HG03159 (cell line): ENCODE data around the gene NR6A1.
"Not testable (repeated sequence)": the region's sequence is repeated elsewhere in the genome, so short reads cannot be mapped to it uniquely, and the experiment has no call there.

Experiments
- ATAC-seq: cut with Tn5 transposase; IDR thresholded peaks from one replicate; pipeline ENCODE4 v1.9.1; 2021; ENCODE audit warnings: mild to moderate bottlenecking, moderate library complexity; ENCODE audit not compliant: unreplicated experiment

Gene NR6A1

DNA sequence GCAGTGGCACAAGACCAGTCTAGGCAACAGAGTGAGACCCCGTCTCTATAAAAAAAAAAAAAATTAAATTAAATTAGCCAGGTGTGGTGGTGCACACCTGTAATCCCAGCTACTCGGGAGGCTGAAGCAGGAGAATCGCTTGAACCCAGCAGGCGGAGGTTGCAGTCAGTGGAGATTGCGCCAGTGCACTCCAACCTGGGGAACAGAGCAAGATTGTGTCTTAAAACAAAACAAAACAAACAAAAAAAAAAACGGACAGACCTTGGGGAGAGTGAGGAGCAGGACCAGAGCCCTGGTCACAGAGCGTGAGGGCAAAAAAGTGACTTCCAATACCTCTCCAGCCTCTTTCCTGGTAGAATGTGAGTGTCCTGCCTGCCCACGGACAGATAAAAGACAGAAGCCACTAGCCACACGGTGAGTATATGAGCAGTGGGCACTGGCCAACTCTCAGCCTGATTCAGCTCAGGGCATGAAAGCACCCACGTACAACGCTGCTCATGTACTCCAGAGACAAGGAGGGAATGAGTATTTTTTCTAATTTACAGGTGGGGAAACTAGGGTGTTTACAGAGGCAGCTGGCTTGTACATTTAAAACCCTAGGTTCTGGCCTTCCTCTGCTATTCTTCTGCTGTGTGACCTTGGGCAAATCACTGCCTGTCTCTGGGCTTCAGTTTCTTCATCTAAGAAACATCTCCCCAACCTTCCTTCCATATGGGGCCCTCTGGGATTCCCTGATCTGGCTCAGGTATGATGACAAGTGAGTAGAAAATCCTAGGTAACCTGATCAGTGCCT lies 7.7 kb upstream of the NR6A1 start:
- ATAC-seq = no peak

DNA sequence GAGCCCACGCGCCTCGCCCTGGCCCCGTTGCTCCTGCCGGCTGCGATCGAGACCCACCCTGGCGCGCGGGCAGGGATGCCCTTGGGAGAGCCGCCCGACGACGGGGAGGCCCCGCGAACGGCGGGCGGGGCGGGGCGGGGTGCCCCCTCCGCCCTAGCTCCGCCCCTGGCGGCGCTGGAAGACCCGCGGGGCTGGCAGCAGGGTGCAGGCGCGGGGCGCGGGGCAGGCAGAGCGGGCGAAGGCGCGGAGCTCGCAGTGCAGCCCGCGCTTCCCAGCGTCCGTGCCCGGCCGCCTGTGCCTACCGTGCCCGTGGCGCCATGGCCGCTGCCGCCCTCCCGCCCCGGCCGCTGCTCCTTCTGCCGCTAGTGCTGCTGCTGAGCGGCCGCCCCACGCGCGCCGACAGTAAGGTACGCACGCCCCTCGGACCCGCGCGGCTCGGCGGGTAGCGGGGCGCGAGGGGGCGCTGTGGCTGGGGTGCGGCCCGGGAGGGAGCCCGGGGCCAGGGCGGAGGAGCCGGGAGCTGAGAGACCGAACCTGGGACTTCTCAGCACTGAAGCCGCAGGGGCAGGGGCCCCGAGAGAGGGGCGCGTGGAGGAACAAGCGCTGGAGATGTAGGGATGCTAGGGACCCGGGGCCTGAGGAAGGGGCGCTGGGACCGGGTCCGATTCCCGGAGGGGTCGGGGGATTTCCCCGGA lies 6.0 kb upstream of the NR6A1 start, which contains the start of gene OLFML2A:
Gene OLFML2A (plus strand): TSS at position 180 of the 695 bp plus-strand sequence. CDS start 138 bp downstream, at position 318.
- no peak for ATAC-seq

DNA sequence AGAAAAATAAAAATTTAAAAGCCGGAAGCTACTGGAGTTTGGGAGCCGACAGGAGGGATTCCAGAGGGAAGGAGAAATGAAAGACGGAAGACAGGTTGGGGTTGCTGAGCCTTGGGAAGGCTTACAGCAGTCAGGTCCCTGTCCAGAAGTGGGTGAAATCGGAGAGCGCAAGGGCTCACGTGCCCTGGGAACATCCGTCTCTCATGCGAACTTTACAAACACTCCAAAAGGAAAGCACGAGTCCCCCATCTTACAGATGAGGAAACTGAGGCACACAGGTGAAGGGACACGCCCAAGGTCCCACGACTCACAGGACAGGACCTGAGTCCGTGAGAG lies 5.5 kb upstream of the NR6A1 start:
- no peak for ATAC-seq

DNA sequence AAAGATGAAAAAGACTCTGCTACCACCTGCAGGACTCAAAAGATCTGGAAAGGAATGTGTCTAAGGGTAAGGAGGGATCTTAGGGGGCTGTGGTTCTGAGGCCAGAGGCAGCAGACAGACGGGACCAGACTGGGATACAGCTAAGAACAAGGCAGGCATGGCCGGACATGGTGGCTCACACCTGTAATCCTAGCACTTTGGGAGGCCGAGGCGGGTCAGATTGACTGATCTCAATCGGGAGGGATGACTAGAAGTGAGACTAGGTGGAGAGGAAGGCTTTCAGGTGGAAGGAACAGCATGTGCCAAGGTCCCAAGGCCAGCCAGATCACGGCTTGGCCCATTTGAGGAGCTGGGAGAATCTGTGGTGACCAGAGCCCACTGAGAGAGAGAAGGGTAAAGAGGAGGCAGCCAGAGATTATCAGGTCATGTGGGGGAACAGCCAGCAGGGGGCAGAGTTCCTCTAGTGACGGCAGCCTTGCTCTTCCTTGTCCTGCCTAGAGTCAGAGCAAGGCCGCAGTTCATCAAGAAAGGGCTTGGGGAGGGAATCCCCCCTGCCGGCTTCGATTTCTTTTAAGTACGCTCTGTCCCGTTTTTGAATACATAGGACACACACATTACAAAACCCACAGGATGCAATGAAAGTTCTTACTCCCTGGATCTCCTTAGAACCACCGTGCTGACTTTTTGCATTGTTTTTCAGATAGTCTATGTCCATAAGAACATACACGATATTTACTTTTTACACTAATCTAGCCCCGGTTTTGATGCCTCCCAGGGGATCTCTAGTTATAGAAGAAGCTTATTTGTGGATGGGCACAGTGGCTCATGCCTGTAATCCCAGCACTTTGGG lies 3.2 kb upstream of the NR6A1 start:
- ATAC-seq = no peak

DNA sequence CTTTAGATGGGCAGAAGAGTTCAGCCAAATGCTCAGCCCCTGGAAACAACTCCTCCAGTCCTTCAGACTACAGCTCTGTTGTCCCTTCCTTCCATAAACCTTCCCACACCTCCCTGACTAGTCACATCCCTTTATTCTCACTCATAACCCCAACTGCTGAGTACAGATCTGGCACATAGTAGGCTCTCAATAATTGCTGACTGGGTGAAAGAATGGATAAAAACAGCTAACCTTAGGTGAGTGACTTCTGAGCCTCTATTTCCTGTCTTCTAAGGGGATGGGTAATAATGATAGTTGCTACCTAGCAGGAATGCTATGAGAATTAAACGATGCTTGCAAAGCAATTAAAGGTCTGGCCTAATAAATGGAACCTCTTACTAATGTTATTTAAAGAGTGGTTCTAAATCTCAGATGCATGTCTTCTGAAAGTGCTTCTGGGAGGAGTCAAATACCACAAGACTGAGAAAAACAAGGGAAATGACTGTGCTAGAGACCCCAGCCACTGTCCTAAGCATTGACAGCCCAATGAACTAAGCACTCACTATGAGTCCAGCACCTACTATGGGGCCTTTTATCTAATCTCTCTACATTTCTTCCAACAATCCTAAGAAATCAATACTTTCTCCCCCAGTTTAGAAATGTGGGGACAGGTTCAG lies 2.5 kb upstream of the NR6A1 start:
- no peak for ATAC-seq

DNA sequence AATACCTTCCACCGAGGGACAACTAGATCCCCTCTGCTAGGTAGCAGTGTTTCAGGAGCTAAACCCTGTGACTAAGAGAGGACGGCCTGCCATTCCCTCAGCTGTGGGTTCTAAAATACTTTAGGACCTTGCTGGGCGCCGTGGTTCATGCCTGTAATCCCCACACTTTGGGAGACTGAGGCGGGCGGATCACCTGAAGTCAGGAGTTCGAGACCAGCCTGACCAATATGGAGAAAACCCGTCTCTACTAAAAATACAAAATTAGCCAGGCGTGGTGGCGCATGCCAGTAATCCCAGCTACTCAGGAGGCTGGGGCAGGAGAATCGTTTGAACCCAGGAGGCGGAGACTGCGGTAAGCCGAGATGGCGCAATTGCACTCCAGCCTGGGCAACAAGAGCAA lies 1.8 kb upstream of the NR6A1 start:
- ATAC-seq = not testable (repeated sequence)

DNA sequence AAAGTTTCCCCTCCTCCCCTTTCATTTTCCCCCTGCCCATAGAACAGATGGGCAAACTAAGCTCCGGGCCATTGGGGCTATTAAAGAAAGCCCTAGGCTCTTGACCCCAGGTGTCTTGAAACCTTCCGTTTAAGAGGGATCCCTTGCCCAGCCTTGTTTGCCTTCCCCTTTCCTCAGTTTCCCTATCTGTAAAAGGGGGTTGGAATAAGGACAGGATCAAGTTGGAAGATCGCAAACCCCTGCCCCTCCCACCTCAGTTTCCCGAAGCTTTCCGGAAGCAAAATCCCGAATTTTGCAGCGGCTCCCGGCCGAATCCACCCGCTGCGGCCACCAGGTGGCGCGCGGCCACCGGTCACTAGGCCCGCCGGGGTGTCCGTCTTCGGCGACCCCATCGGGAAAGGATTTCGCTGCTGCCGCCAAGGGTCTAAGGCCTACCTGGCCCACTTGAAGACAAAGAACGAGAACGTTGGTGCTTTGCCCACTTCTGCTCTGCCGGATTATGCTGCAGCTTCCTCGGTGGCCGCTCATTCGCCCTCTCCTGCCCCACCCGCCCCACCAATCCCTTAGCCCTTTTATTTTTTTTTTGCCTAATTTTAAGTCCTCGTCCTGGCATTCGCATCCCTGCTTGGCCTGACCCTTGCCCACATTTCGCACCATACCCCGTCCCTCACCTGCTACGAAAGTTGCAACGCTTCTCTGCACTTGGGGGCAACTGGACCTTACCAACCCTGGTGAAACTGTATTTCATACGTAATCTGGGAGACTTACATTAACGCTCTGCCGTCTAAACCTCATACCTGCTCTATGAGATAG lies 962 bp upstream of the NR6A1 start:
- ATAC-seq = no peak

DNA sequence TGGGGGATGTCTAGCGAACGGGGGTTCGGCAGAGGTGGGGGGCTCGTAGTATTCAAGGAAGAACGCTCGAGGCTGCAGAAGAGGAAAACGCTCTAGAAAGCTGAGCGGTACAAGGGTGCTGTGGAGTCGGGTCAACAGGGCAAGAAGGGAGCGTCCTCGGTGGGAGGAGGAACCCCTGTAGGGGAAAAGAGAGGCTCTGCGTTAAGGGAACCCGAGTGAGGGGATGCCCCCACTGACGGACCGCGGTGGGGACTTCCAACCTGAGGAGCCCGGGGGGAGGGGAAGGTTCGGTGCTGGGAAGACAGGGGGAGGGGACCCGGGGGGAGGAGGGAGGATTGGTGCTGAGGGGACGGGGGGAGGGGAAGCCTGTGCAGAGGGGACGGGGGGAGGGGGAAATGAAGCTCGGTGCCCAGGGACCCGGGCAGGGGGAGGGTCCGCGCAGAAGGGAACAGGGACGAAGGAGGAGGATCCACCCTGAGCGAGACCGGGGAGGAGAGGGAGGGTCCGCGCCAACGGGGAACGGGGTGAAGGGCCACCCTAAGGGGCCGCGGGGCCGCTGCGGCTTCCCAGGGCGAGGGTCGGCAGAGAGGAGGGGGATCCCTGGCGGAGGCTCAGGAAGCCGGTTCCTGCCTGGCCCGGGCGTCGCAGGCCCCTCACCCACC lies 621 bp downstream of the NR6A1 start:
- no peak for ATAC-seq

DNA sequence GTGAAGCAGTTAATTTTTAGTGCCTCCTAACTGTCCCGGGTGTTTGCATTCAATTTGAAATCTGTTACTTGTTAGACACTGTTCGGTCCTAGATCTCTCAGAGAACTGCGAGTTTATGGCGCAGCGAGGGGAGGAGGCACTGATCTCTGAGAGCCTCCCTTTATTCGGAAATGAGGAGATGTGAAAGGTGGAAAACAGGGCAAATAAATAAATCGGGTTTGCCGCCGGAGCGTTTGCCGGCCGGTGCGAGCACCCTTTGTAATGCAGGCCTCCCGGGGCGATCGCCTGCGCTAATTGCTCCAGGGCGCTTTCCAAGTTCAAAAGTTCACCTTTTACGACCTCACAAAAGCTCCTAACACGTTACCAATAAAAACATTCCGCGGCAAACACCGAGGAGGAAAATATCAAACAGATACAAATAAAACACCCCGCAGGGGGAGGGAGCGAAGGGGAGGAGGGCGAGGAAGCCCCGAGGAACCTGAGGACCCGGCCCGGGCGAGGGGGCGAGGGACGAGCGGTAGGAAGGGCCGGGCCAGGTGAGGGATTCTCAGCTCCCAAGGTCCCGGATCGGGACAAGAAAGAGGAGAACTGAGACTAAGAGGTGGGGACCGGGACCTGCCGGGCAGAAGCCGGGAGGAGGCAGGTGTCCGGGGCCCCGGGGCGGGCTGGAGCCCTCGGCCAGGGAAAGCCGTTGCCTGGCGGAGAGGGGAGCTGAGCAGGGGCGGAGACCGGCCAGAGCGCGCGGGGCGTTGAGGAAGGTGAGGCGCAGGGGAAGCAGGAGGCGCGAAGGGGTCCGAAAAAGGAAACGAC lies 1.4 kb downstream of the NR6A1 start:
- ATAC-seq = no peak

DNA sequence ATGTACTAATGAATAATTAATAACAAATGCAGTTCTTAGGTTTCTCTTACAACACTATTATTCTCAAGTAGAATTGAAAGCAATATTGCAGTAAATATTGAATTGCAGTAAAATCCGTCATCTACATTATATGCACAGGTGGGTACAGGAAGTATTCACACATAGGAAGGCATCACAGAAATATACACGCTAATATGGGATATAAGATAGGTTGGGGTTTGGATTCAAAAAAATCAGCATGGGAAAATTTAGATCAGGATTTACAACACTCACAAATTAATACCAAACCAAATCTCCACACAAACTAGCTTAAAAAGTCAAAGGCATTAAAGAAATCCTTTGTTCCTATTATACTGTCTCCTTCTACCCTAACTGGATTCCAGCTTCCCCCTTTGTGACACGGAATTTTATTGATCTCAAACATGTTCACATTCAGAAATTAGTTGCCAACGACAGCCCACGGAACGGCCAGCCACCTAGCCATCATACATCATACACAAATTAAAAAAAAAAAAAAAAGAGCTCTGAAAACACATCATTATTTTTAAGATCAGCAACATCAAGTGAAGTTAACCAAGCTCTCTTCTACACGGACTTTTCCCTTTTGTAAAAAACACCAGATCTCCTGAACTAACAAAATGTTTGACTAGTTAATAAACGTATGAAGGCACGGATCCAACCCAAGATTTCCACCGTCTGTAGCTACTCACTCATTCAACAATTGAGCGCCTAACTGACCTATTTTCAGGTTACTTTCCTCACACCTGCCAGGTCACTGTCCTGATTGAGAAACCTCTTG lies 2.2 kb downstream of the NR6A1 start:
- ATAC-seq = no peak

DNA sequence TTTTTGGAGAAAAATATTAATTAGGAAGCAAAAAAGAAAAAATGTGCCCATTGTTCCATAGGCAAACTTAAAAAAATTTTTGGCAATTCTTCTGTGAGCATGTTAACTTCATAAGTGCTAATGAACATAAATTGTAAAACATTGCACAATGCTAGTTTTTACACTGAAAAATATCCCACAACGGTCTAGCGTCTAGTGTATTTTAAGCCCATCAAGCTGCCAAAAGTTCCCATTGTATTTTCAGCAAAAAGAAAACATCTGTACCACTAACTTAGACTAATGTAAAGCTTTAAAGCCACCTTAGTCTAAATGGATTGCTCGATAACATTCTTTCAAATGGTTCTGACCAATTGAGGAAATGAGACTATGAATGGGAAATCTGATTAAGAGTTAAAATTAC lies 2.8 kb downstream of the NR6A1 start:
- no peak for ATAC-seq

DNA sequence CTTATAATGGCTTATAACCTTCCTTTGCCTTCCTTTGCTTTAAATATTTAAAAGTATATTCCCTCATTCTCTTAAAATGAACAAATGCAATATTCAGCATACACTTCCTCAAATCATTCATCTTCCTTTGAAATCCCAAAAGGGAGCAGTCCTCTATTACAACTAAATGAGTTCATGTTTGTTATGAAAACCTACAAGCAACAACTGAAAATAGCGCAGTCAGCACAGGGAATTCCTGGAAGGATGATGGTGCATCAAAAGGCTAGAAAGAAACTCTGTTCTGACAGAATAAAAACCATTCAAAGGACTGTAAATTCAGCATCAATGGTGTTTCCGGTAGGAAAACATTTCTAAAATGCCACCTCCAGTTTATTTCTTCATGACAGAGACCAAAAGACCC lies 3.3 kb downstream of the NR6A1 start:
- ATAC-seq = no peak

DNA sequence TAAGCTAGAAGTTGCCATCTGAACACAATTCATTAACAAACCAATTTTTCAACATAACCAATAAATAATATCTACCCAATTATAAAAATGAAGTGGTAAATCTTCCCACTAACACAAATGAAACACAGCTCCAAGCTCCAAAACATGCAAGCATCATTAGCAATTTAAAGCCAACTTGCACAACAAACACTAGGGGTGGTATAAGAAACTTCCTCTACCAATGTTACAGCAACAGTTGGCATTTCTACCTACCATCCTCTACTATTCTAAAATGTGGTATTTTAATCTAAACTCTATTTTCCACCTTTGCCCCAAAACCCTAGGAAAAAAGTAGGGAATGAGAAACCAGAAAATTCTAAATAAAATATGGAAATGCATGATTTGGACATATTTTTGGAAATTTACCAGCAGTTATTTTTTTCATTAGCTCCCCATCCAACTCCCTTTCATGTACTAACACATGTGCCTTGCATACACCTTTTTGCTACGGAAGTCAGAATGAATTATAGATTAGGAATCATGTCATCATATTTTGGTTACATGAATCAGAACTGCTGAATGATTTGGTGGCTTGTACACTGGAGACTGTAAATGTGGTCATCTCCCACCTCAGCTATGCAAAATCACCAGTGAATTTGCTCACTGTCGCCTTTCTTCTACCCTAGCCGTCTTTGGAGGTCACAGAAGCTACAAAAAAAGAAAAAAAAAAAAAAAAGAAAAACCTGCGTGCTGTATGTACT lies 4.1 kb downstream of the NR6A1 start:
- ATAC-seq = no peak

DNA sequence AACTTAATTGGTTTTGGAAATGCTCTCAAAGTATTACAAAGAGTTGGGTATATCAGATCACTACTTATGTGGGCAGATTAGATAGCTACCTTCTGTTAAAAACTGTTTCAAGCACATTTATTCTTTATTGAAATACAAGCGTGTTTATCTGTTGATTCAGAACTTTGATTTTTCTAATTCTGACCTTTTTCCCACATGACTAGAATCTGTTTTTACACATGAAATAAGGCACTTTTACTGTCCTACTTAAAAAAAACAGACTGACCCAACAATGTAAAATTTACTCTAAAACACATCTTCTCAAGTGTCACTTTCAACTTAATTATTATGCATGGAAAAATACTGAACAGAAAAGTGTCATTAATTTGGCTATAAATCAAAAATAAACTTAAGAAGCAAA lies 4.8 kb downstream of the NR6A1 start:
- no peak for ATAC-seq

DNA sequence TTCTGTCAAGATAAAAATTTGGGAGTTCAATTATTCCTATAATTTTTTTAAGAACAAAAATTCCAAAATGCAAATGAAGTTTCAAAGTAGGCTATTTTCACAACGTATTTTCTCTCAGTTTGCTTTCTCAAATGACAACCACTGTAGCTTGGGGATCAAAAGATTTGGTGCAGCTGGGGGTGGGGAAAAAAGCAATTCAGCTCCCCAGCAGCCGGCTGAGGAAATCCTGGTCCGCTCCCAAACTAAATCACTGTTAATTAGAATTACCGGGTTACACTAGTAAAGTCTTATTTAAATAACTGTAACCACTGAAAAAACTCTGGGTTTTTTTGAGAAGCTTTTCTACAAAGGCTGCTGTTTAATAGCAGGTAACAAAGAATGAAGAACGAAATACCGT lies 5.7 kb downstream of the NR6A1 start:
- ATAC-seq = no peak

DNA sequence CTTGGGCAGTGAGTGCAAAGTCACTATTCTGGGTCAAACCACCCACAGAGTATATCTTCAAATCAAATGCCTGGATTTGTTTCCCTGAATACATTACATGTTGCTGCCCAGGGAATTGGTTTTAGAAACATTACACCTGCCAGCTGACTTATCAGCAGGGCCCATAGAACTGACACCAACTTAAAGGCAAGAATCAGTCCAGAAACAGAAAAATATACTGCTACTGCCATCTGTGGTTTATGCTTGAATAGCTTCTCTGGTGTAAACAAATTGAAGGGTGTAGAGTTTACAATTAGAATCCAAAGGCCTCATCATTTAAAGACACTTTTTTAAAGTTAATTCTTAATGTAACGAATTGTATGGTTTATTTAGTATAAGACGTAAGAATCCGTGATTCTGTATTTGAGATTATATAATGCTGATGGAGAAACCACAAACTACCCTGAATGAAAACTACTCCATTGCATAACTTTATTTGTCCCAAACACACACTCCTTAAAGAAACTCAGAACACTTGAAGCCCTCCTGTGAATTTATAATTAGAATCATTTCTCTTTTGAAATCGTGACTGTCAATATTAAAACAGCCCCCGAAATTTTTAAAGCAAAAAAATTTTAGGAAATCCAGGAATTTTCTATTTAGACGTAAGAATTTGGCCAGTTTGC lies 6.2 kb downstream of the NR6A1 start:
- ATAC-seq = no peak

DNA sequence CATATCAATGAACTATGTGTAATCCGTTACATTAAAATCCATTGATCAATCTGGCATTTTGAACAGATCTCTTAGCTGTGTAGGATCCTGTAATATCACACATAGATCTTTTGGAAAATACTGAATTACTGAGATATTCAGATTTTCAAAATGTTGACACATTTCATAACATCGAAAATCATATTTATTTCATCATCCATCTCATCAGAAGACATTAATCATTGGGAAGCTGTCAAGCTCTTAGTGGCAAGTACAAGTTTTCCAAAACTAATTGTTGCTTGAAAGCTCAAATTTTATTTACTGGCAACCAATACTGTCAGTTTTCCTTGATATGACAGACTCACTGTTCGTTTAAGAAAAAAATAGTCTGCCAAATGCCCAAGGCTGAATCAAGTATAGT lies 8.5 kb downstream of the NR6A1 start:
- no peak for ATAC-seq
